Measurements from ENCODE around the gene CIROP. TPM values are rescaled to one million over a fixed set of nuclear protein-coding genes. Genes with fewer than 3 reads are reported as not detected.

Gene CIROP
- total RNA-seq, 1 donor from 2014 or later = not detected

DNA sequence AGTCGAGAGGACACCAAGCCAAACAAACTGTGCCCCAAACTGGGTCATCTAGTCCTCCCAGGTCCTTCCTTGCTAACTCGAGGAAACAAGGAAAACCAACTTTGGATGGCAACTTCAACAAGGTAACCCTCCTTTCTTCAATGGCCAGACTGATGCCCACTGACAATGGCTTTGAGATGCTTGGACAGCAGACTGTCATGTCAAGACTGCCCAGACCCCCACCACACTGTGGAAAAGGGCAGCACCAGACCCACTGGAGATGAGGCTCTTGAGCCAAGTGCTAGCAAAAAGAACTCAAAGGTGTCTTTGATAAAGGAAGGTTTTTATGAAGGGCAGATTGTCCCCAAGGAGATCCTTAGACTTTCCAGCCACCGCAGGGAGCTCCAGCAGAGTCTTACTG, 38.4 kb downstream of the CIROP start:
- ATAC-seq = no peak

DNA sequence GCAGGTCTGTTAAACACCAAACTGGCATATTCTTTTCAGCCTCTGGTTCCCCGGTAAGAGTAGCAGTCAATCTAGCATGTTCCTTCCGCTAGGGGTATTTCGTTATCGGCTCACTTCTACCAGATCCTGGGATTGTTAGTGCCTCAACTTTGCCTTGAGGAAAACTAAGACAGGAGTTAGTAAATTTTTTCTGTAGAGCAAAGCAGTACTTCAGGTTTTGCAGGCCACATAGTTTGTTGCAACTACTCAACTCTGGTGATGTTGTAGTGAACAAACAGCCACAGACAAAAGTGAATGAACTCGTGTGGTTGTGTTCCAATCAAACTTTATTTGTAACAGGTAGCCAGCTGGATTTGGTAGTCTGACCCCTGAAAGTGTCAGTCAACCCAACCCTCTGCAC, 41.2 kb downstream of the CIROP start:
- ATAC-seq = no peak

DNA sequence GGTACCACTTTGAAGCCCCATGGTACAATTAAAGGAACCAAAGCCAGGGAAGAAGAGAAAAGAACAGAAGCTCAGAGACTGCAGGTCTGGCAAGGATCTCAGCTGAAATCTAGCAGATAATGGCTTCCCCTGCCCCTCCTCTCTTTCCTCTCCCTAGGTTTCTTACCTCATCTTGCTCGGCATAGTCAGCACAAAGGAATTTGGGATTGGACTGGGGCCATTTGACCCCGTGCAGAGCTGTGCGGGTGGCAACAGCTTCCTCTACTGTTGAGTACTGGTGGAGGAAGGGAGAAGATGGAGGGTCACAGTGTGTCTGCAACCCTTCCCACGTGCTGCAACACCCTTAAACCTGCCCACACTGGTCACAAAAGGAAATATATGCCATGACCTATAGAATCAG, 42.8 kb downstream of the CIROP start:
- peak; percentile 47 for ATAC-seq

DNA sequence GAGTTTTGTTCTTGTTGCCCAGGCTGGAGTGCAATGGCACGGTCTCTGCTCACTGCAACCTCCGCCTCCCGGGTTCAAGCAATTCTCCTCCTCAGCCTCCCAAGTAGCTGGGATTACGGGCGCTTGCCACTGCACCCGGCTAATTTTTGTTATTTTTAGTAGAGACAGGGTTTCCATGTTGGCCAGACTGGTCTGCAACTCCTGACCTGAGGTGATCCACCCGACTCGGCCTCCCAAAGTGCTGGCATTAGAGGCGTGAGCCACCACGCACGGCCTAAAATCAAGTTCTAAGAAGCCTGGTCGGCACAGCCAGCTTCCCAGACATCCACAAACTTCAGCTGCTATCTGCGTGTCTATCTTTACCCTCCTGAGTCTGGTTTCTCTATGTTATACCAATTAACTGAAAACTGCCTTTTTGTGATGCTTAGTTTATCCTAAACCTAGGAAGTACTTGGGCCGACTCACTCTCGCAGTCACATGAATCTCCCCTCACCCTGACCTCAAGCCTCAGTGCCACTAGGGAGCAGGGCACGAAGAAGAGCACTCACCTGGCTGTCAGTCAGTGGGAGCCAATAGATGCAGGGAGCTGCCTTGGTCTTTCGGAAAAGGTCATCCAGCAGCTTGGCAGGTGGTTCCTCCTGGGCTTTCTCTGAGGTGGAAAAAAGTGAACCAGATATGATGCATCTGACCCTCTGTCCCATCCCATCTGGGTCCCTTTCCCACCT, 44.1 kb downstream of the CIROP start:
- ATAC-seq = no peak

DNA sequence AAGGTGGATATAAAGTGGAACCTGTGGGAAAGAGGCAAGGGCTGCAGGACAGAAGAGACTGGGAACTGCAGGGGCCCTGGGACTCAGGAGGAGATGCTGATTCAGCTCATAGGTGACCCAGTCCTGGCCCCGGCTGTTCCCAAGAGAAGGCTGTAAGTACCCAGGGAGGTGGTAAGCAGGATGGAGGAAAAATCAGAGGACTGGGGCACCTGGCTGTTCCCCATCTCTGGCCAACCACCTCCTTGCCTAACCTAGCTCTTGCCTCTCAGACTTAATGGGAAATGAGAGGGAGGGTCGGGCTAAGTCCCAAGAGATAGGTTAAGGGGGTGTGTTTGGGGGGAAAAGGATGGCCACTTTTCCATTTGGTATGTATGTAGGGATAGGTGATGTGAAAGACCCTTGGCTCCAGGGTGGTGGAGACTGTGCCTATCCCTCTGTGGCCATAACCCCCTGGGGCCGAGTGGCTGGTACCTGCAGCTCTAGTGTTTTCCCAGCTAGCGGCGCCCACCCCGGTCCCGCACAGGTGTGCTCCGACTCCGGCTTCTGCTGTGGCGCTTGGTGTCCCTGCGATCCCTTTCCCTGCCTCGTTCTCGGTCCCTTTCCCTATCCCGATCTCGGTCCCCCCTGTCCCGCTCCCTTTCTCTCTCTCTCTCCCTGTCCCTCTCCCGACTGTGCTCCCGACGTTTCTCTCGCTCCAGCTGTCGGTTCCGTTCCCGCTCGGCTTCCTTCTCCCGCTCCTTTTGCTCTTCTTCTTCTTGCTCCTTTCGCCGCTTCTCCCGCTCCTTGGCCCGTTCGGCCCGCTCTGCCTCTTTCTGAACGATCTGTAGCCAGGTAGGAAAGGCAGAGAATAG, 45.9 kb downstream of the CIROP start:
- no peak for ATAC-seq

DNA sequence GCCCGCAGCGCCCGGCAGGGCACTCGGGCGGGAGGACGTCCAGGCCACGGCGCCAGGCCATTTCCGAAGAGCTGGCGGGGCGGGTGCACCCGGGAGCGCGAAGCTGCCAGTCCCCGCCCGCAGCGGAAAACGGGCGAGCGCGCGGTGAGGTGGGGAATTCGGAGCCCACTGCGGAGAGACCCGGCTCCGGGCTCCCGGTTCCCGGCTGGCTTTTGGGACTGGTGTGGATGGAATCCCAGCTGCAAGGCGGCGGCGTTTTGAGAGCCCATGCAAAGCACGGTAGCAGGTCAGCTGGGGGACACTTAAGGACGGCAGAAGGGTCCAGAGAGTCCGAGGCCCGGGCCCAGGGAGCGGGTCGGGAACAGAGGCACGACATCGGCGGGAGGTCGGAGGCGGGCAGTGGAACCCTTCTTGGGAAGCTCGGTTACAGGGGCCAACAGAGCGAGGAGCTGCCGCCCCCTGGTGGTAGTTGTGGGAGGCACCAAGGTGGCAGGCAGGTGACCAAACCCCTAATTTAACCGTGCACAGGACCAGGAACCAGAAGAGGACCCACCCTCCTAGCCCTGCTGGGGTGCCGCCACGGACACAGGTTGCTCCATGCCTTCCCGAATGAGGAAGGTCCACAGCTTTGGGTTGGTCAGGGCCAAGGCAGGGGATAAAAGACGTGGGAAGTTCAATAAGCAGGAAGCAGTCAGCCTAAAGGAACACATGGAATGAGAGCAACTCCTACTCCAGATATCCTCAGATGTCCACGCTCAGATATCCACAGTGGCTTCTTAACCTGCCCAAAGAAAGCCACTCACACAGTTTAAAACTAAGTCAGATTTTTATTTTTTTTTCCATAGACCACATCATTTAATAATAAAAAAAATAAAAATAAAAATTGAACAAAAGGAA, 46.8 kb downstream of the CIROP start:
- peak; percentile 76 for ATAC-seq

DNA sequence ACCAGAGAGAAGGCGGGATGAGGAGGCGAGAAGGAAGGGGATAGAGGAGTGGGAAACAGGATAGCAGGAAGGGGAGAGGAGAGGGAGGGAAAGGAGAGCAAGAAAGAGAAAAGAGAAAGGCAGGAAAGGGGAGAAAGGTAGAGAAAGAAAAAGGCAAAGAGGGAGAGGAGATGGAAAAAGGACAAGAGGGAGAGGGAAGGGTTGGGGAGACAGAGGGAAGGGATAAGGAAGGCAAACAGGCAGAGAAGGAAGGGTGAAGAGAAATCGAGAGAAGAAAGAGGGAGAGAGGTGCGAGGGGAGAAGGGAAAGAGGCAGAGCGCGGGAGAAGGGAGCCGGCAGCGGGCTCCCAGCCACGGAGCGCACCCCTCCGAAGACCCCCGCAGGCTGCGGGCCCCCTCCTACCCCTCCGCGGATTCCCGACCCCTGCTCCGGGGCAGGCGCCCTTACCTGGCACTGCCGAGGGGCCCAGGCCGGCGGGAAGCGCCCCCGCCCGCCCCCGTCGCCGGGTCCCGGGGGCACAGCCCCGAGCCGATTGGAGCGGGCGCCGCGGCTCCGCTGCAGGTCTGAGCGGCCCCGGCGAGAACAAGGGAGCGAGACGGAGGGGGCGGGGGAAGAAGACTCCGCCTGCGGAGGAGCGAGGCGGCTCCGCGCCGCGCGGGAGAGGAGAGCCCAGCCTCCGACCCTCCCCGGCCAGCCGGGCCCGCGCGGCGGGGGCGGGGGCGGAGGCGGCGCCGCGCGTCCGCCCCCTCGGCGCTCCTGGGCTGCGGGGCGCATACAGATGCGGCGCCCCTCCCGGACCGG, 47.6 kb downstream of the CIROP start, which contains the start of gene CDH24:
TSS of gene CDH24 (minus strand) at position 565 of the 801 bp plus-strand sequence. CDS start 1,787 bp downstream, outside the sequence.
- peak; percentile 61 for ATAC-seq

DNA sequence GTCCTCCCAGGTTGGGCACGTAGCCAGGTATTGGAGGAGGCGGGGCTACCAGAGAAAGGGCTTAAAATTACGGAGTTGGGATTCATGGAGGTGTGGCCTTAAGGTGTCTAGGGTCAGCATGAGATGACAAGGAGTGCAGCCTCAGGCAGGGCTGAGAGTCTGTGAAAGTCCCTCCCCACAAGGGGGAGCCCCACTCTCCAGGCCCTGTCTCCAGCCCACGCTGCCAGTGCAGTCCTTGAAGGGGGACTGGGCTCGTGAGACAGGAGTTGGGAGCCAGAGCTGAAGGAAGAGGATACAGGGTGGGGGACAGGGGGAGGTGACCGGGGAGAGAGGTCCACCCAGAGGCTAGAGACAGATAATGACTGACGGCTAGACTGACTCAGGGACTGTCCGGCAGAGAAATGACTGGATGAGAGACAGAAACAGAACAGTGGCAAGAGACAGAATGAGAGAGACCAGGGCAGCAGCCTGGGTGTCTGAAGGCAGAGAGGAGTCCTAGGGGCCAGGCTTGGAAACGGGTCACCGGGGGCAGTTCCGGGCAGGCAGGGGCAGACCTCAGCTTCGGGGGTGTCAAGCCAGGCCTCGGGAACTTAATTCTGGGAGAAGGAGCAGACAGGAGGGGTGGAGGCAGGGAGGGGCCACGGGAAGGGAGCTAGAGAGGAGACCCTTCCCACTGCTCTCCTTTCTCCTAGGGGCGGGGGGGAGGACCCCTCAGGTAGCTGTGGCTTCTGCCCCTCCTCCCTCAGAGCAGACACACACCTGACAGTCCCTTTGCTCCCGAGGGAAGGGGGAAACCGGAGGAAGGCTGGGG, 48.4 kb downstream of the CIROP start:
- peak; percentile 45 for ATAC-seq

DNA sequence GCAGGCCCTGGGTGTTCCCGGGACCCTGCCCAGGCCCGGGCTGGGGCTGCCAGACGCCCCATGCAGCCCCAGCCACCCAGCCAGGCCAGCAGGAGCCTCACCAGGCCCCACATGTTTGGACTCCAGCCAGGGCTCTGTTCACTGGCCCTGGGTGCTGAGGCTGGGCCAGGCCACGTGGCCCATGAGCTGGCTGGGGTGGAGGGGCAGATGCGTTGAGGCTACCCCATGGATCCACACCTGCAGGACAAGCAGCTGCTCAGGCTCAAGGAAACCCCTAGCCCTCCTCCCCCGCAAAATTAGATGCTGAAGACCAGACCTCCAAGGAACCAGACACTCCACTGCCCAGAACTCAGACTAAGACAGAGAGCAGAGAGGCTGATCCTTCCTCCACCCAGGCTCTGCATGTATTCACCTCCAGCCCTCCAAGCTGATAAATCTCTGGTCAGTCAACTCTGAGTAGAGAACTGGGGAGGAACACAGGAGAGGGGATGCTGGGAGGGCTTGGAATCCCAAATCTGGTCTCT, 49.1 kb downstream of the CIROP start:
- ATAC-seq = no peak

DNA sequence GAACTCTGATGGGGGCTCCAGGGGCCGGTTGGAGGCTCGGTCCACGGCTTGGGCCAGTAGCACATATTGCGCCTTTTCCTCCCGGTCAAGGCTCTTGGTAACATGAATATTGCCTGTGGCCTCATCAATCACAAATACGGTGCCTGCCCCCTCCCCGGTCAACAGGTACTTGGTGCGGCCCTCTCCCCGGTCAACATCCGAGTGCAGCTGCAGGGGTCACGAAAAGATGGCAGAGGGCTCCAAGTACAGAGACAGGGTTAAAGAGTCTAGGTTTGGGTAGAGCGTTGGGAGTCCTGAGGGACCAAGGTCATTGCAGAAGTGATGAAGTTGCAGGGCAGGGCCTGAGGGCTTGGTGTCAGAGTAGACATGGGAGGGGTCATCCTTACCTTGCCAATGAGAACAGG, 49.6 kb downstream of the CIROP start:
- no peak for ATAC-seq

DNA sequence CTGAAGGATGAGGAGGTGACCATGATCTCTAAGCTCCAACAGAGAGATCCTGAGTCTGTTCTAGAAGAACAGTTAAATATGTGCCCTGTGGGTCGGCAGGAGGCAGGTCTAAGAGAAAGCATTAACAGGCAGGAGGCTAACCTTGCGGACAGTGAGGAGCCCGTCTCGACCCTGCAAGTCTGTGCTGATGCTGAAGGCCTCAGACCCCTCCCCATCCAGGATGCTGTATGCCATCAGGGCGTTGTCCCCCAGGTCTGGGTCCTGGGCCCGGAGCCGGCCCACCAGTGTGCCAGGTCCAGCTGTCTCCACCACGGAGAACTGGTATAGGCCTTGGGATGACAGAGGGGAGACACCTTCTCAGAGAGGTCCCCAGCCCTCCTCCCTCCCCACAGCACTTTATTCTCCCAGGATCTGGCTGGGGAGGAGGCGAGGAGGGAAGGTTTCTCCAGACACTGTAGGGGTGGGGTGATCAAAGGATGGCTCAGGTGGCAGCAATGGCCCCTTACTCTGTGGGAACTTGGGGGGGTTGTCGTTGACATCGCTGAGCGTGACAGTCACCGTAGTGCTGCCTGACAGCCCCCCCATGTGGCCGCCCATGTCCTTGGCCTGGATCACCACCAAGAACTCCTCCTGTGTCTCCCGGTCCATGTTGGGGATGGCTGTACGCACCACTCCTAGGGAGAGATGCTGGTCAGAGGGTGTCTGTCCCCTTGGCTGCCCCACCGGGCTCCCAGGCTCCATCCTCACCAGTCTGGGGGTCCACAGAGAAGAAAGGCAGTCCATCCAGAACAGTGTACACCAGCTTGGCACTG, 50.6 kb downstream of the CIROP start:
- no peak for ATAC-seq

DNA sequence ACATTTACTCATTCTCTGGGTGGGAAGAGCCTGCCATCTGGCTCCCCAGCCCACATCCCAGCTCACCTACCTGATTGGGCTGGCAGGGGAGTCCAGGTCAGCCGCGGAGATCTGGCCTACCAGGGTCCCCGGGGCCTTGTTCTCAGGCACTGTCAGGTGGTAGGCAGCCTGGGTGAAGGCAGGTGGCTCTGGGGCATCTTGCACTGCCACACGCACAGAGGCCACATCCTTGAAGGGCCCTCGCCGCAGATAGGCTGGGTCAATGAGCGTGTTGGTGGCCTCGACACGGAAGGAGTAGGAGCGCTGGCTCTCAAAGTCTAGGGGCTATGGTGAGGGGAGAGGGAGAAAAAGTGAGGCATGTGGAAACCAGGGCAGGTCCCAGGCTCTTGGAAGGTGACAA, 51.4 kb downstream of the CIROP start:
- ATAC-seq = no peak

DNA sequence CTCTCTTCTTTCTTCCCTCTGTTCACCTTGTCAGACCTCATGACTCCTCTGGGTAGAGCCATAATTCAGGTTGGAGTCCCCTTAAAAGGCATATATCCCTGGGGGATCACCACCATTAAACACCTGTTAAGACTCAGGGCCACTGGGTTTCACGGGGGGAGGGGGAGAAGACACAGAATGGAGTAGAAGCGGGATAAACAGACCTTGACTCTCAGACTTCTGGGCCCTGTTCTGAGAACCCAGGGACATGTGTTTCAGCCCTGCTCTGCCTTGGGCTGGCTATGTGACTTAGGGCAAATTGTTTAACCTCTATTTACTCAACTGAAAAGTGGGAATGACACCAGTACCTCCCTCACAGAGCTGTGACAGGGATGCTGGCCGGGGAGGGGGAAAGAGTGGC, 52.1 kb downstream of the CIROP start:
- ATAC-seq = no peak

DNA sequence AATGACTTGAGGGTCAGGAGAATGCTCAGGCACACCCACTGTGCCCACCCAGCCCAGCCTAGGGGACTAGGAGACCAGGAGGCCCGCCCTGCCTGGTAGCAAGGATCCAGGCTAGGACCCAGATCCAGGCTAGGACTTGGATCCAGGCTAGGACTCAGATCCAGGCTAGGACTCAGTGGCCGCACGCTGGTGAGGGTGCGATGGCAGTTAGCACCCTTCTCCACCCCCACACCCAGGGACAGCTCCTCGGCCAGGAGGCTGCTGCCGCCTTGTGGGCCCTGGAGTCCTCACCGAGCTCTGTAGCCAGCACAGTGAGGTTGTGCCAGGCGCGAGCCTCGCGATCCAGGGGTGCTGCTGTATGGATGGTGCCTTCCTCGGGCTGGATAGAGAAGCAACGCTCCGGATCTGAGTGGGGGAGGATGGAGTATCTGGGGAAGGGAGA, 52.6 kb downstream of the CIROP start:
- ATAC-seq = peak; percentile 27

DNA sequence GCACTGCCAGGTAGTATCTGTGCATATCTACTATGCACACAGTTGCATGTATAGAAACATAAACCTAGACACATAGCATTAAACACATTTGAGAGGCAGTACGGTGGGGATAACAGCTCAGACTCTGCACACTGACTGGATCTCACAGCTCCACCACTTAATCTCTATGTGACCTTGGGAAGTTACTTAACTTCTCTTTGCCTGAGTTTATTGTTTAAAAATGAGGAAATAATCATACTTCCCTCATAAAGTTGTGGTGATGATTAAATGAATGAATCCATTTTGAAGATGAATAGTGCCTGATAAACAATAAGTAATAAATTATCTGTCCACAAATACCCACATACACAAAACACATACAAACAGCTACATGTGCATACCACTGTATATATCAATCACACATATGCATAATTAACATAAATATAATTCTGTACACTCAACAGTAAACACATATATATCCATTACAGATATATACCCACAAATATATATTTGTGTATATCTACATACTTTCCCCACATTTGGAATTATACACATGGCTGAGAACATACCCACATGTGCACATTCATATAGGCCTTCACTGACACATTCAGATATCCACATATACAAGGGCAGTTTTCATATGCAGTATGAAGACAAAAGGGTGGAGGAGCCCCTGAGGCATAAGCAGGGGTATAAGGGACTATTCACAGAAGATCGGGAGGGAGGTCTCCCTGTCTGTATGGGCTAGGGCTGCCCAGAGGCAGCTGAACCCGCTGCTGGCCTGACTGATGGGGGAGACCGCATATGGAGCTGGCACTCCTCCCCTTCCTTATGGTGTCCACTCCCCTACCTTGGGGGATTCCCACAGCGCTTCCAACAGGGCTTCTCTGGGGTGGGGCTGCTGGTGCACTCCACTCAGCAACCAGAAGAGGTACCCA, 53.4 kb downstream of the CIROP start:
- no peak for ATAC-seq
